Neural crest cell (in vitro differentiated cells): ENCODE data around the gene MPND. TPM values are rescaled to one million over a fixed set of nuclear protein-coding genes. Genes with fewer than 3 reads are reported as not detected.

Experiments
- DNase-seq: peaks from one replicate; pipeline ENCODE4 v3.0.0; 2021; ENCODE audit warnings: low read depth, mixed read lengths, low spot score
- H3K27ac Mint-ChIP-seq: one replicate; pipeline ENCODE4 v1.8.0; 2021; ENCODE audit warnings: mild to moderate bottlenecking, mixed read lengths; ENCODE audit not compliant: unreplicated experiment
- H3K27me3 Mint-ChIP-seq: 2 replicates; pipeline ENCODE4 v1.8.0; 2021; ENCODE audit warnings: low read depth, mild to moderate bottlenecking, mixed read lengths
- H3K36me3 Mint-ChIP-seq: 2 replicates; pipeline ENCODE4 v1.8.0; 2021; ENCODE audit warnings: low read depth, mild to moderate bottlenecking, mixed read lengths
- H3K4me1 Mint-ChIP-seq: 2 replicates; pipeline ENCODE4 v1.8.0; 2021; ENCODE audit warnings: mixed read lengths
- H3K4me3 Mint-ChIP-seq: one replicate; pipeline ENCODE4 v1.8.0; 2021; ENCODE audit warnings: mild to moderate bottlenecking, mixed read lengths
- H3K9me3 Mint-ChIP-seq: 2 replicates; pipeline ENCODE4 v1.8.0; 2021; ENCODE audit warnings: mixed read lengths
- CTCF ChIP-seq: fragments of 200-600 bp; sonication (generic); conservative IDR thresholded peaks from 2 replicates; pipeline ENCODE4 v1.5.0; 2021; ENCODE audit warnings: antibody characterized with exemption, mild to moderate bottlenecking
- total RNA-seq: library from RNA; stranded (reverse); gene quantifications from 2 replicates; pipeline ENCODE4 v1.2.1, GENCODE V29; 2021

MPND gene
- total RNA-seq, 1 donor from 2014 or later = 45.6 TPM

GRCh38 chr19:4367336-4367723 lies 24.0 kb downstream of the MPND start:
- no peak for TF ChIP-seq CTCF
- H3K27ac Mint-ChIP-seq = peak overlapping the region; percentile 92
- peaks cover 17% of the 10 kb centered on the region for H3K4me1 Mint-ChIP-seq
- no peaks in the 10 kb centered on the region for H3K36me3 Mint-ChIP-seq
- no peak overlapping the region for H3K4me3 Mint-ChIP-seq
- no peaks in the 10 kb centered on the region for H3K9me3 Mint-ChIP-seq
- DNase-seq = no peak
- peaks cover 4% of the 10 kb centered on the region for H3K27me3 Mint-ChIP-seq

GRCh38 chr19:4367781-4368127 lies 24.4 kb downstream of the MPND start:
- Mint-ChIP-seq H3K9me3 (no peaks in the 10 kb centered on the region), H3K4me3 (peak overlapping the region; percentile 31), H3K27ac (peak overlapping the region; percentile 89)

GRCh38 chr19:4368128-4368820 lies 24.9 kb downstream of the MPND start:
- H3K27ac Mint-ChIP-seq = peak overlapping the region; percentile 89
- DNase-seq = no peak
- H3K36me3 Mint-ChIP-seq = no peaks in the 10 kb centered on the region
- no peaks in the 10 kb centered on the region for H3K9me3 Mint-ChIP-seq
- peak overlapping the region; percentile 31 for H3K4me3 Mint-ChIP-seq
- TF ChIP-seq CTCF = no peak
- peaks cover 4% of the 10 kb centered on the region for H3K27me3 Mint-ChIP-seq
- H3K4me1 Mint-ChIP-seq = peaks cover 17% of the 10 kb centered on the region

More at GRCh38 chr19:4367781-4368127, 24.4 kb downstream of the MPND start:
- TF ChIP-seq CTCF = no peak
- Mint-ChIP-seq H3K4me1 (peaks cover 17% of the 10 kb centered on the region), H3K27me3 (peaks cover 4% of the 10 kb centered on the region), H3K36me3 (no peaks in the 10 kb centered on the region)
- no peak for DNase-seq

GRCh38 chr19:4369109-4369887 lies 25.9 kb downstream of the MPND start:
- Mint-ChIP-seq H3K36me3 (no peaks in the 10 kb centered on the region), H3K4me1 (peaks cover 23% of the 10 kb centered on the region), H3K27ac (no peak overlapping the region), H3K9me3 (no peaks in the 10 kb centered on the region), H3K4me3 (peak overlapping the region; percentile 49), H3K27me3 (peaks cover 4% of the 10 kb centered on the region)
- no peak for DNase-seq
- TF ChIP-seq CTCF = no peak

- no peak overlapping the region for H3K27ac Mint-ChIP-seq
- peak; percentile 50 for TF ChIP-seq CTCF
- peak overlapping the region; percentile 49 for H3K4me3 Mint-ChIP-seq
- no peaks in the 10 kb centered on the region for H3K36me3 Mint-ChIP-seq
- H3K27me3 Mint-ChIP-seq = peaks cover 4% of the 10 kb centered on the region
- H3K4me1 Mint-ChIP-seq = peaks cover 23% of the 10 kb centered on the region
- peak; percentile 36 for DNase-seq
- no peaks in the 10 kb centered on the region for H3K9me3 Mint-ChIP-seq
These were observed 26.5 kb downstream of the MPND start for GRCh38 chr19:4369888-4370260.
